Urinary bladder (tissue), 4 donors: ENCODE results near the gene CD44. TPM values are rescaled to one million over a fixed set of nuclear protein-coding genes. Genes with fewer than 3 reads are reported as not detected.
A peak's percentile ranks its signal among the peaks of the same experiment; 100 is the strongest.
"Not testable (repeated sequence)": the region's sequence is repeated elsewhere in the genome, so short reads cannot be mapped to it uniquely, and the experiment has no call there.

ENCODE experiments used
- DNase-seq: peaks from one replicate; pipeline ENCODE4 v3.0.0-alpha.2; 2015; ENCODE audit errors: extremely low spot score
- H3K27ac ChIP-seq: one replicate; pipeline ENCODE4 v1.5.1; 2013; ENCODE audit warnings: low read depth, mild to moderate bottlenecking, moderate library complexity
- H3K36me3 ChIP-seq: one replicate; pipeline ENCODE4 v1.6.1; 2013; ENCODE audit warnings: mild to moderate bottlenecking, moderate library complexity; ENCODE audit not compliant: insufficient read depth
- H3K4me1 ChIP-seq: one replicate; pipeline ENCODE4 v1.6.1; 2013; ENCODE audit warnings: mild to moderate bottlenecking, moderate library complexity; ENCODE audit not compliant: insufficient read depth
- H3K4me3 ChIP-seq: one replicate; pipeline ENCODE4 v1.5.1; 2013; ENCODE audit warnings: low read depth, low read length
- WGBS: extraction: QIAGEN DNeasy Blood & Tissue Kit; methylation state at CpG from one replicate; pipeline ENCODE4 v1.1.7; 2013; 5-methylcytosine and 5-hydroxymethylcytosine counted together
- polyA plus RNA-seq: library from polyadenylated mRNA; stranded (reverse); fragments of 200-250 nt; gene quantifications from one replicate; pipeline ENCODE4 v1.2.3, GENCODE V29; 2013
- total RNA-seq: library from RNA; depleted of rRNA; stranded (reverse); fragments of >200 nt; gene quantifications from one replicate; pipeline ENCODE4 v1.2.3, GENCODE V29; 2014
- donor health status: healthy with polysubstance abuse.
- donor health status: healthy.

Gene CD44
- total RNA-seq = 225 TPM
- polyA plus RNA-seq = 152 TPM

- no peaks in the 10 kb centered on the region for H3K36me3 ChIP-seq
- peak within 1 kb of the TSS; percentile 69 for H3K4me3 ChIP-seq
- DNase-seq = no peak
- WGBS = under 1% methylated on average over 55 of the region's 55 CpGs
- peak within 1 kb of the TSS; percentile 87 for H3K27ac ChIP-seq
- H3K4me1 ChIP-seq = no peaks in the 10 kb centered on the region
Measured at GRCh38 chr11:35138943-35139721, at the start of gene CD44. CD44 (plus strand) TSS chr11:35139171; CDS start chr11:35139304, 133 bp downstream.

GRCh38 chr11:35089666-35090065 lies 49.3 kb upstream of the CD44 start:
- no peaks in the 10 kb centered on the region for H3K4me1 ChIP-seq
- H3K4me3 ChIP-seq = no peak overlapping the region
- WGBS = 94% methylated on average over 1 of the region's 1 CpG
- no peaks in the 10 kb centered on the region for H3K36me3 ChIP-seq
- no peak for DNase-seq
- no peak overlapping the region for H3K27ac ChIP-seq

- 95% methylated on average over 4 of the region's 4 CpGs for WGBS
- no peak for DNase-seq
- no peak overlapping the region for H3K27ac ChIP-seq
- H3K36me3 ChIP-seq = no peaks in the 10 kb centered on the region
- no peak overlapping the region for H3K4me3 ChIP-seq
- H3K4me1 ChIP-seq = no peaks in the 10 kb centered on the region
Measured at GRCh38 chr11:35090125-35090524, 48.8 kb upstream of the CD44 start.

GRCh38 chr11:35090991-35091390 lies 48.0 kb upstream of the CD44 start:
- not testable (repeated sequence) for H3K36me3 ChIP-seq, H3K27ac ChIP-seq, H3K4me3 ChIP-seq, DNase-seq, H3K4me1 ChIP-seq
- WGBS = 81% methylated on average over 6 of the region's 6 CpGs

GRCh38 chr11:35096723-35097122 lies 42.2 kb upstream of the CD44 start:
- no peak overlapping the region for H3K27ac ChIP-seq
- H3K36me3 ChIP-seq = no peaks in the 10 kb centered on the region
- no peaks in the 10 kb centered on the region for H3K4me1 ChIP-seq
- H3K4me3 ChIP-seq = no peak overlapping the region
- no peak for DNase-seq
- 88% methylated on average over 2 of the region's 2 CpGs for WGBS

- no peaks in the 10 kb centered on the region for H3K36me3 ChIP-seq
- no peak overlapping the region for H3K4me3 ChIP-seq
- no peak overlapping the region for H3K27ac ChIP-seq
- 52% methylated on average over 5 of the region's 5 CpGs for WGBS
- DNase-seq = no peak
- no peaks in the 10 kb centered on the region for H3K4me1 ChIP-seq
Measured at GRCh38 chr11:35097814-35098455, 41.0 kb upstream of the CD44 start.

- 84% methylated on average over 5 of the region's 5 CpGs for WGBS
- Histone ChIP-seq H3K4me1 (no peaks in the 10 kb centered on the region), H3K4me3 (no peak overlapping the region), H3K27ac (no peak overlapping the region), H3K36me3 (no peaks in the 10 kb centered on the region)
- DNase-seq = no peak
Measured at GRCh38 chr11:35098855-35099254, 40.1 kb upstream of the CD44 start.

- no peak overlapping the region for H3K27ac ChIP-seq
- no peak for DNase-seq
- H3K4me3 ChIP-seq = no peak overlapping the region
- no peaks in the 10 kb centered on the region for H3K4me1 ChIP-seq
- H3K36me3 ChIP-seq = no peaks in the 10 kb centered on the region
- WGBS = 37% methylated on average over 6 of the region's 6 CpGs
Measured at GRCh38 chr11:35099278-35100012, 39.5 kb upstream of the CD44 start.

- Histone ChIP-seq H3K36me3 (no peaks in the 10 kb centered on the region), H3K4me3 (no peak overlapping the region), H3K27ac (no peak overlapping the region), H3K4me1 (no peaks in the 10 kb centered on the region)
- DNase-seq = no peak
- WGBS = 23% methylated on average over 6 of the region's 6 CpGs
Measured at GRCh38 chr11:35100013-35100383, 39.0 kb upstream of the CD44 start.

- Histone ChIP-seq H3K27ac (no peak overlapping the region), H3K4me3 (no peak overlapping the region), H3K4me1 (no peaks in the 10 kb centered on the region), H3K36me3 (no peaks in the 10 kb centered on the region)
- DNase-seq = no peak
- 90% methylated on average over 3 of the region's 3 CpGs for WGBS
Measured at GRCh38 chr11:35101223-35101622, 37.7 kb upstream of the CD44 start.

- no peak for DNase-seq
- Histone ChIP-seq H3K27ac (no peak overlapping the region), H3K36me3 (no peaks in the 10 kb centered on the region), H3K4me1 (no peaks in the 10 kb centered on the region), H3K4me3 (no peak overlapping the region)
- WGBS = 28% methylated on average over 2 of the region's 2 CpGs
Measured at GRCh38 chr11:35102267-35102666, 36.7 kb upstream of the CD44 start.

- Histone ChIP-seq H3K4me3 (no peak overlapping the region), H3K4me1 (no peaks in the 10 kb centered on the region), H3K27ac (no peak overlapping the region), H3K36me3 (no peaks in the 10 kb centered on the region)
- no peak for DNase-seq
- 79% methylated on average over 6 of the region's 6 CpGs for WGBS
Measured at GRCh38 chr11:35103366-35104208, 35.4 kb upstream of the CD44 start.

- no peaks in the 10 kb centered on the region for H3K36me3 ChIP-seq
- 92% methylated on average over 2 of the region's 2 CpGs for WGBS
- H3K4me3 ChIP-seq = no peak overlapping the region
- H3K27ac ChIP-seq = no peak overlapping the region
- no peak for DNase-seq
- H3K4me1 ChIP-seq = no peaks in the 10 kb centered on the region
Measured at GRCh38 chr11:35104655-35105054, 34.3 kb upstream of the CD44 start.
